K562 (cell line): ENCODE measurements around the gene FHIT. TPM values are rescaled to one million over a fixed set of nuclear protein-coding genes. Genes with fewer than 3 reads are reported as not detected.

Experiments used
- ATAC-seq: fragments of 200-7000 bp; cut with Tn5 transposase; 3 replicates; pipeline ENCODE4 v1.9.1; 2020; ENCODE audit warnings: moderate library complexity
- BruUV-seq: library from RNA; stranded (reverse); fragments of 400-500 nt; replicated peaks from 2 replicates; lab custom pipeline; 2021; lab: Mats Ljungman, UMichigan
- CTCF ChIA-PET: fragments of 300-600 bp; formaldehyde crosslinking; extraction: SDS; loops from one replicate; lab custom pipeline; 2021; ENCODE audit warnings: low intra/inter-chr PET ratio; lab: Yijun Ruan, JAX
- POLR2A ChIA-PET: fragments of 300-600, 350-650 bp; sonication (Branson Sonifier 250); formaldehyde crosslinking; extraction: SDS; loops from one replicate; lab custom pipeline; 2021; ENCODE audit warnings: antibody characterized with exemption, inconsistent platforms; lab: Yijun Ruan, JAX
- DNase-seq, 4 experiments: peaks; one replicate each; pipeline versions ENCODE4 v3.0.0 to v3.0.0-alpha.2; 2011 to 2018; ENCODE audit warnings: low spot score in 3 of 4, mixed read lengths in 3 of 4; ENCODE audit errors: extremely low read depth in 1 of 4
- FAIRE-seq: peaks from 2 replicates; lab custom pipeline; 2011; peaks lifted over from hg19 to GRCh38; lab: Jason Lieb, UNC
- H2AFZ ChIP-seq: 2 replicates; pipeline ENCODE4 v1.6.0; 2011; ENCODE audit warnings: low read depth, low read length, control low read depth, inconsistent platforms
- H3K27ac ChIP-seq: fragments of 200-600 bp; 3 replicates; pipeline ENCODE4 v1.8.0; 2011; ENCODE audit warnings: low read depth, mild to moderate bottlenecking, control low read depth, inconsistent platforms, low read length, moderate library complexity, mixed read lengths; ENCODE audit errors: extremely low read depth
- H3K27me3 ChIP-seq, 2 experiments: fragments of 300-600 bp in 1 of 2; 2 replicates in 1 of 2; 3 replicates in 1 of 2; pipeline versions ENCODE4 v1.6.0 to v1.8.0; 2011; ENCODE audit warnings: inconsistent platforms in 2 of 2, low read length in 2 of 2, mild to moderate bottlenecking in 1 of 2, mixed read lengths in 1 of 2, moderate library complexity in 1 of 2; ENCODE audit not compliant: control insufficient read depth in 2 of 2, insufficient read depth in 2 of 2
- H3K36me3 ChIP-seq: fragments of 300-600 bp; 3 replicates; pipeline ENCODE4 v1.8.0; 2011; ENCODE audit warnings: mild to moderate bottlenecking, low read length, inconsistent platforms; ENCODE audit not compliant: control insufficient read depth, insufficient read depth
- H3K4me1 ChIP-seq, 2 experiments: fragments of 200-600 bp in 1 of 2; replicated peaks in 1 of 2; 2 replicates in 1 of 2; 3 replicates in 1 of 2; pipeline versions ENCODE4 v1.5.1 to v1.8.0; 2011; ENCODE audit warnings: inconsistent platforms in 2 of 2, low read length in 2 of 2, mild to moderate bottlenecking in 1 of 2, mixed read lengths in 1 of 2, moderate library complexity in 1 of 2; ENCODE audit not compliant: control insufficient read depth in 2 of 2, insufficient read depth in 2 of 2
- H3K4me2 ChIP-seq: 2 replicates; pipeline ENCODE4 v1.6.1; 2011; ENCODE audit warnings: low read length, control low read depth, inconsistent platforms, mixed read lengths; ENCODE audit not compliant: insufficient read depth
- H3K4me3 ChIP-seq: fragments of 200-600 bp; sonication (generic), shearing (Covaris generic); 2 replicates; pipeline ENCODE4 v1.5.1; 2016; ENCODE audit warnings: control low read depth, inconsistent platforms
- H3K79me2 ChIP-seq: fragments of 200-600 bp; 3 replicates; pipeline ENCODE4 v1.8.0; 2011; ENCODE audit warnings: low read length, inconsistent platforms; ENCODE audit not compliant: control insufficient read depth, insufficient read depth
- H3K9ac ChIP-seq, 2 experiments: 2 replicates each; pipeline versions ENCODE4 v1.6.0 to v1.6.1; 2011; ENCODE audit warnings: low read depth in 2 of 2, low read length in 2 of 2, control low read depth in 1 of 2, inconsistent platforms in 1 of 2, mild to moderate bottlenecking in 1 of 2, mixed read lengths in 1 of 2; ENCODE audit not compliant: insufficient read depth in 1 of 2
- H3K9me1 ChIP-seq: one replicate; pipeline ENCODE4 v1.6.0; 2011; ENCODE audit warnings: inconsistent platforms, mild to moderate bottlenecking, low read length, moderate library complexity; ENCODE audit not compliant: control insufficient read depth, insufficient read depth
- H3K9me3 ChIP-seq: replicated peaks from 2 replicates; pipeline ENCODE4 v1.5.1; 2011; ENCODE audit warnings: low read depth, low read length, inconsistent platforms; ENCODE audit not compliant: control insufficient read depth, insufficient read depth
- H4K20me1 ChIP-seq: replicated peaks from 2 replicates; pipeline ENCODE4 v1.6.1; 2011; ENCODE audit warnings: low read length, inconsistent platforms, mixed read lengths; ENCODE audit not compliant: control insufficient read depth, insufficient read depth
- AFF1 ChIP-seq, 2 experiments: fragments of 450-650 bp; IDR thresholded peaks; 2 replicates each; pipeline ENCODE4 v1.6.1; 2018; ENCODE audit warnings: mild to moderate bottlenecking in 2 of 2, low read depth in 1 of 2; ENCODE audit not compliant: partially characterized antibody in 2 of 2
- CBFA2T3 ChIP-seq: fragments of 450-650 bp; IDR thresholded peaks from 2 replicates; pipeline ENCODE4 v1.6.1; 2017
- DNMT1 ChIP-seq: fragments of 450-650 bp; IDR thresholded peaks from 2 replicates; pipeline ENCODE4 v1.6.1; 2016; ENCODE audit warnings: antibody characterized with exemption, mild to moderate bottlenecking
- ELK1 ChIP-seq: sonication (generic); formaldehyde crosslinking; IDR thresholded peaks from 2 replicates; pipeline ENCODE4 v1.8.1; 2022; ENCODE audit warnings: missing genetic modification reagents
- FOS ChIP-seq: IDR thresholded peaks from 3 replicates; pipeline ENCODE4 v1.6.1; 2011; ENCODE audit not compliant: insufficient read length; ENCODE audit errors: extremely low read depth
- MBD1 ChIP-seq: fragments of 250-450 bp; sonication (Bioruptor Pico); IDR thresholded peaks from 2 replicates; pipeline ENCODE4 v1.8.0; 2022; ENCODE audit warnings: inconsistent platforms
- PTBP1 ChIP-seq: fragments of 200-400 bp; formaldehyde crosslinking; IDR thresholded peaks from 2 replicates; pipeline ENCODE4 v1.6.1; 2017; ENCODE audit warnings: low read depth, low read length
- RCOR1 ChIP-seq, 2 experiments: IDR thresholded peaks; 2 replicates each; pipeline ENCODE4 v1.6.1; 2012; ENCODE audit warnings: low read depth in 2 of 2, low read length in 2 of 2, borderline replicate concordance in 1 of 2, improper control_type of control experiment in 1 of 2
- SMC3 ChIP-seq: conservative IDR thresholded peaks from 2 replicates; pipeline ENCODE4 v1.6.1; 2011; ENCODE audit warnings: low read depth, low read length, improper control_type of control experiment; ENCODE audit not compliant: insufficient read depth
- XRCC3 ChIP-seq: fragments of 450-650 bp; IDR thresholded peaks from 2 replicates; pipeline ENCODE4 v1.6.1; 2017; ENCODE audit warnings: mild to moderate bottlenecking, moderate library complexity
- in situ Hi-C: fragments of 300-500 bp; cut with MboI; formaldehyde crosslinking; loops from 4 replicates; pipeline ENCODE4 v1.15.0; 2018; ENCODE audit warnings: inconsistent platforms, mixed read lengths
- intact Hi-C: fragments of 100-400 bp; cut with micrococcal nuclease; formaldehyde crosslinking; loops from 2 replicates; pipeline ENCODE4 v1.14.2; 2022
- polyA plus RNA-seq, 8 experiments: library from polyadenylated mRNA; depleted of rRNA in 4 of 8; stranded (reverse) in 5 of 8; unstranded in 3 of 8; fragments of >200 nt; fragmentation: Nextera tagmentation in 2 of 8; fragmentation: Illumina TruSeq in 1 of 8; extraction: Ambion mirVana in 2 of 8; extraction: Trizol in 1 of 8; gene quantifications; 2 replicates each; pipeline versions ENCODE4 v1.2.1 to v1.2.3, GENCODE V29; 2011 to 2014; ENCODE audit warnings: inconsistent platforms in 1 of 8, missing spikeins in 1 of 8
- total RNA-seq, 7 experiments: library from RNA; depleted of rRNA in 6 of 7; stranded (reverse); fragments of >200 nt in 6 of 7; fragmentation: Illumina TruSeq in 2 of 7; extraction: Trizol in 2 of 7; gene quantifications; 2 replicates each; pipeline versions ENCODE4 v1.2.1 to v1.2.3, GENCODE V29; 2011 to 2021; ENCODE audit warnings: low replicate concordance in 1 of 7

Gene FHIT
- total and polyA plus RNA-seq, 9 of the 15 experiments (the other 6 are each of a cell fraction or from before 2014, with no cell fraction given): 1.7 to 9.1 (median 4.3) TPM

- ChIA-PET POLR2A (no interaction called here), CTCF (no interaction called here)
- DNase-seq (no peak), ATAC-seq (no peak), FAIRE-seq (no peak)
- Histone ChIP-seq H3K9me3 (no peaks in the 10 kb centered on the region), H3K4me3 (no peak overlapping the region), H4K20me1 (no peaks in the 10 kb centered on the region), H3K36me3 (no peaks in the 10 kb centered on the region), H3K27ac (no peak overlapping the region), H3K4me2 (no peak overlapping the region), H3K4me1 (no peaks in the 10 kb centered on the region; a peak in 1 of 5 replicates), H3K9me1 (no peaks in the 10 kb centered on the region), H3K27me3 (no peaks in the 10 kb centered on the region; a peak in 1 of 5 replicates), H3K79me2 (no peaks in the 10 kb centered on the region), H2AFZ (no peak overlapping the region), H3K9ac (no peak overlapping the region)
- BruUV-seq: no TSS peak
- TF ChIP-seq PTBP1 (no peak), XRCC3 (no peak), CBFA2T3 (peak; percentile 73), SMC3 (no peak), RCOR1 (IDR thresholded peaks at IDR 0.05; ENCODE audit: borderline replicate concordance in 1 of 2, low read depth in 2 of 2, low read length in 2 of 2) (no peak), ELK1 (CRISPR knock-in tag) (no peak), MBD1 (CRISPR knock-in tag) (no peak), FOS (peak; percentile 14), AFF1 (IDR thresholded peaks at IDR 0.05; ENCODE audit: low read depth in 1 of 2, partially characterized antibody in 2 of 2) (no peak), DNMT1 (no peak)
- intact Hi-C loops: no loop called here
- in situ Hi-C loops: no loop called here
Measured at GRCh38 chr3:59728587-59728908, 1522.7 kb downstream of the FHIT start.
